HEK293T (cell line): Measurements from ENCODE around the gene TMTC2.

Source experiments
- ELF4 ChIP-seq: fragments of 450-650 bp; IDR thresholded peaks from 2 replicates; pipeline ENCODE4 v1.6.1; 2017; ENCODE audit warnings: antibody characterized with exemption
- FOXK2 ChIP-seq: fragments of 450-650 bp; IDR thresholded peaks from 2 replicates; pipeline ENCODE4 v1.6.1; 2016; ENCODE audit warnings: mild to moderate bottlenecking
- HDGF ChIP-seq: fragments of 450-650 bp; IDR thresholded peaks from 2 replicates; pipeline ENCODE4 v1.6.1; 2017; ENCODE audit warnings: antibody characterized with exemption, borderline replicate concordance
- SP1 ChIP-seq: fragments of 450-650 bp; IDR thresholded peaks from 2 replicates; pipeline ENCODE4 v1.6.1; 2017

DNA sequence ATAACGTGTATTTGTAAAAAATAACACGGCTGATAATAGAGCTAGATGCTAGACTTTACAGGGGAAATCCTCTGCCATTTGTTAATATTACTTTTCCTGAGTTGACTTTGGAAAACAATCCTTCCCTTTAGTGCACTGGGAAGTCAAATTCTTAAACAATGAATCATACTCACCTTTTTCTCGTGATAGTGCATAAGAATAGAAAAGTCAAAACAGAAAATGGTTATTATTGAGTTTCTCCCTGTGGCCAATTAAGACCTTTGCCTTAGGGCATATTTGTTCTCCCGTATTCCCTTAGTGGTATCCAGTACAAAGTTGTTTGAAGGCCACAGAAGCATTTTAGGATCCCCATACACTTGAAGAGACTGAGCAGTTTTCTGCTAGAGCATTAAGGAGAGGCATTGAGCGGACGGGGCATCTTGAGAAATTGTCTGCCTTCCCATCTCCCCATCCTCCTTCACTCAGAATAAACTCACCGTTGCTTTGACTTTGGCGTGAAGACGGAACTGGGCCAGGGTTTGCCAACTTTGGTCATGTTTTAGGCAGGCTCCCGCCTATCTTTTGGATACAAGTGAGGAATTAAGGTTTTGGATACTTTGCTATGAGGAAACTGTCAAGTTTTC lies 171.3 kb downstream of the TMTC2 start:
- TF ChIP-seq HDGF = no peak
- TF ChIP-seq SP1 = no peak
- TF ChIP-seq ELF4 = no peak
- TF ChIP-seq FOXK2 = no peak
